Measurements from ENCODE around the gene IVNS1ABP.
"Not testable (repeated sequence)": the region's sequence is repeated elsewhere in the genome, so short reads cannot be mapped to it uniquely, and the experiment has no call there.

The IVNS1ABP gene

DNA sequence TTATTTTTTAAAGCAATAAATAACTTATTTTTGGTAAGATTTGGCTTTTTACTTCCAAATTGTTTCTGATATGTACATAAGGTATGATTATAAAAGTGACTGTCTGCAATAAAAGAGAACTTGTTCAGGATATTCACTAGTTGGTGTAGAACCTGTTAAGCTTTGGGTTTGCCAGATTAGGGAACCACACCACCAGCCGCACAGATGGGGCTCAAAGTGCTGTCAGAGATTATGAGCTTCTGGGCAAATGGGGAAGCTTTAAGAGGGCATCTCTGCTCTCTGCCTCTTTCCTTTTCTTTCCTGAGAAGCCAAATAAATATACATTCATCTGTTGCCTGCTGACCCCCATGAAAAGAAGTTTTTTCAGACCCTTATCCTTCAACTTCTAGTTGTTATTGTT is 25.4 kb downstream of the IVNS1ABP start:
- FAIRE-seq: no peak

DNA sequence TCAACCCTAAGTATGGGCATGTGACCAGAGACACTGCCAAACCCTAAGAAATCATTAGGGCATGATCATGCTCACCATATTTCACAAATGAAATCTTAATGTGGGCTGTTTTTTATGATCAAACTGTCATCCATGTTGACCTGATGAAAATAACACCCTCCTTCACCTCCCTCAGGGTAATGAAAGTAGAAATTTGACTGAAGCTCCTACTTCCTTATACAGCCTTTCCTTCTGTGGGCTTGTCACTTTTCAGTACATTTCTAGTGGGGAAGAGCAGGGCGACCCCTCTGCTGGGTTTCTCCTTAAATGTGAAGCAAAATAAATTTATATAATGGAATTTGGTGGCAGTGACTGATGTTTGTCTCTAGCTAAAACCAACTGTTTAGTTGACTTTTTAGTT is 25.9 kb downstream of the IVNS1ABP start:
- FAIRE-seq: no peak

DNA sequence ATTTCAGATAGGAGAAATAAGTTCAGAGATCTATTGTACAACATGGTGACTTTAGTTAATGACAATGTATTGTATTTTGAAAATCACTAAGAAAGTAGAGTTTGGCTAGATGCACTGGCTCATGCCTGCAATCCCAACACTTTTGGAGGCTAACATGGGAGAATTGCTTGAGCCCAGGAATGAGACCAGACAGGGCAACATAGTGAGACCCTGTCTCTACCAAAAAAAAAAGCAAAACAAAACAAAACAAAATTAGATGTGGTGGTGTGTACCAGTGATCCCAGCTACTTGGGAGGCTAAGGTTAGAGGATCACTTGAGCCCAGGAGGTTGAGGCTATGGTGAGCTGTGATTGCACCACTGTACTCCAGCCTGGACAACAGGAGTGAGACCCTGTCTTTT is 27.2 kb downstream of the IVNS1ABP start:
- no peak for FAIRE-seq

DNA sequence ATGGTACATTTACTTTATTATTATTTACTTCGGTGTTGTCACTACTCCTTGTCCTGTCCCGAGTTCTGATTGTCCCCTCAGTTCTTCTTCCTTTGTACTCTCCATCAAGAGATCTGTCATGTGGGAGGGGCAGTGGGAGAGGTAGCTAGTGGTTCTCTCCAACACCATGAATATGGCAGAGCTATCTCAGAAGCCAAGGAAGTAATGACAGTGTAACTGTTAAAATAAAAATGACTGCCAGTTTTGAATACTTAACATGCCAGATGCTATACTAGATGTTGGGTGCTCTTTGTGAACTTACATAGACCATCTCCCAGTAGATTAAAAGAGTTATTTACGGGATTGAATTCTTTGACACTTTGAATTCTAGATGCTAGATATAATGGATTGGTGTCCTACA is 28.6 kb downstream of the IVNS1ABP start:
- no peak for FAIRE-seq

DNA sequence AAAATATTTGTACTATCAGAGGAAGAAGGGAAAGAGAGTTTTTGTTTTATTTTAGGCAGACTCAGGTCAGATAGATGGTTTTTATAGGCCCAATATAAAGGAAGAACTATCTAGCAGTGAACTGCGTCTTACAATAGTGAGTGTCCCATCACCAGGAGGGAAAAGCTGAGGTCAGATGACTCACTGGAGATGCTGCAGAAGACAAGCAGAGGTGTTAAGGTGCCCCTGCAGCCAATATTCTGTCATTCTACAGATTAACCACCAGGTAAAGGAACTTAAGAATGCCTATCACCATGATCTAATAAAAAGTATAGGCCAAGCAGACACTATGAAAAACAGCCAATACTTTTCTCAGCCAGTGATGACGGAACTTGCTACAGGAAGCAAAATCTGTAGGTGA is 29.6 kb downstream of the IVNS1ABP start:
- FAIRE-seq: no peak

DNA sequence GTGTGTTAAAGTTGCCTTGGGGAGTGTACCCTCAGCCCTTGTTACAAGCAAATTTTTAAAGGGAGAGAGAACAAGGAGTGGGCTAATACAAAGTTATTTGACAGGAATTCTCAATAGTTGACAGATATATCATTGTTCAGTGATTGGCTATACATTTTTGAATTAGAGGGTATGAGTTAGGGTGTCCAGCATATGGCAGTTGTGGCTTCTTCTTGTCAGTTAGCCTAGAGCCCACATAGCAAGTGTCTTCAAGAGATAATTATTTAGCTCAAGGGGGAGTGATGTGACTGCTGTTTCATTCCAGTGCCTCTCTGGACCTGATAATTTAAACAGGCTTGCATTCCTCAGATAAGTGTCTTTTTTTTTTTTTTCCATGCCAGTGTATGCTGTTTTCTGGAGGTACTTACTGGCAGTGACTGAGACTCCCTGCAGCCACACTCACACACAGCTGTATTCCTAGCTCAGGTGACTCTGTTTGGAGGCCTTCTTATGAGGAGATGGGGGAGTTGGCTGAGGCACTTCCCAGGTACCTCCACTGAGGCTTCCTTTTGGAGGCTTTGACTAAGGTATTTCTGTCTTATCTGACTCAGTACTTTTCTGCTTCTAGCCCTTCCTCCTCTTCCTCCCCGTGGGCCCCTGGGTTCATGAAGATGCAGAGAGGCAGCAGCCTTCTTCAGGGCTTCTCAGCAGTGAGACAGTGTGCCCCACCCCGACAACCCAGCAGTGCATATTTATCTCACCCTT is 32.3 kb downstream of the IVNS1ABP start:
- no peak for FAIRE-seq

DNA sequence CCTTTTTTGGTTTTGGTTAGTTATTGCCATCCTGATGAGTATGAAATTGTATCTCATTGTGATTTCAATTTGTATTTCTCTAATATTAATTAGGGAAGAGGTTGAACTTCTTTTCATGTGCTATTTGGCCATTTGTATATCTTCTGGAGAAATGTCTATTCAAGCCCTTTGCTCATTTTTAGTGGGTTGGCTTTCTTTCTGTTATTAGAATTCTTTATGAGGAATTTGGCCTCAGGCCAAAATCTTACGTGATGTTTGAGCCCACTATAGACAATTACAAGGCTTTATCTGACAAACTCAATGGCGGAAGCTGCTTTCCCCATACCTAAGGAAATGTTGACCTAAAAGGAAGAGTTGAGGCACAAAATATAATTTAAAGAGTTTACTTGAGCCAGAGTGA is 32.9 kb downstream of the IVNS1ABP start:
- no peak for FAIRE-seq

DNA sequence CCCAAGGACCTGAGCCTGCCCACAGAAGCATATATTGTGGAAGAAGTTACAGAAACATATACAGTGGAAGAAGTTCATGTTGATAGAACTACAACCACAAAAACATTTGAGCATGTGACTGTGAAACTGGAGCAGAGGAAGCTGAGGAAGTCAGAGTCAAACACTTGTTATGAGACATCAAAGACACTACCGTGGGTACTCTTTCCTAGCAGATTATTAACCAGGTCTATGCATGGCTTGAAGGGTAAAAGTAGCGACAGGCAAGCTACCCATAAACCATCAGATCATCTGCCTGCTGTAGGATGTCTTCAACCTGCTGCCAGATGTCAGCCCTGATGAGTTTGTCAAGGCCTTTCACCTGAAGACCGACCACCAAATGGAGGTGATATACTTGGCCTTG is 35.8 kb downstream of the IVNS1ABP start:
- FAIRE-seq: no peak

DNA sequence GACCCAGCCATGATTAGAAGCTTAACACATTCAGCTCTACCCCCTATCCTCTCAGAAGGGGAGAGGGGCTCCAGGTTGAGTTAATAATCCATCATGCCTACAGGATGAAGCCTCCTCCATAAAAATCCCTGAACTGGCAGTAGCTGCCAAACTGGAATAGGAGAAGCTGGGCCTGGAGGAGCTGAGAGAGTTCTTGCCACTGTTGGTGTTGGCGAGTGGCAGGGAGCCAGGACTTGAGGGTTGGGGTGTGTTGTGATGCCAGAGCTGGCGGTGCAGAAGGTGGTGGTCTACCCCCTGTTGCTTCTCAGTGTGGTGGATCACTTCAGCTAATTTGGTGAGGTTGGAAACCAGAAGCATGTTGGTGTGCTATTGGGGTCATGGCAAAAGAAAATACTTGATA is 36.5 kb downstream of the IVNS1ABP start:
- no peak for FAIRE-seq

DNA sequence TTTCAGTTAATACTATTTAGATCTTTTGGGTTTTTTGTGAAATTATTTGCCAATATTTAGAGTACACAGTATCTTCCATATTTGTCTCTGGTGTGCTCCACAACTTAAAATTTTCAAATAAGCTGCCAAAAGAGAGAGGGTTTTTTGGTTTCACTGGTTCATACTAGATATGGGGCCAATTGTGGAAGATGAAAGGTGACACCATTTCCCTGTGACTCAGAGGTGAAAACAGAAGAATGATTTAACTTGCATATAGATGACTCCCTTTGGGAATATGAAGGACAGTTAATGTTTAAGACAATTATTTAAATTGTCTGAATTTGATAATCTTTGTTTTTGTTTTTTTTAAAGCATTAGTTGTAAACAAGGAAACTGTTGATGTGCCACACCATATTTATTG is 37.5 kb downstream of the IVNS1ABP start:
- no peak for FAIRE-seq

DNA sequence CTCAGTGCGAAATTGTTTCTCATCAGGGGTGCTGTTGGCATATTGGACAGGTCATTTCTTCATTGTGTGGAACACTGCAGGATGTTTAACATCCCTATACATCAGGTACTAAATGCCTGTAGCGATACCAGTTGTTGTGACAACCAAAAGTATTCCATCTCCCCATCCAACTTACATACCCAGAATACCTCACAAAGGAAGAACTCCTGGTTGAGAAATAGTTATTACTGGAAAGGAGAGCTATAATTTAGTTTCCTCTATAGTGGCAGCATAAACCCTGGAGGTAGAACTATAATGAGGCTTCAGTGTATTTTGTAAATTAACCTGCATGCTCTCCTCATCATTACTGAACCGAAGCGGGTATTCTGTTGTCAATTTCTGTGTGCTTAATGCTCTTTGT is 45.1 kb downstream of the IVNS1ABP start:
- FAIRE-seq: no peak

DNA sequence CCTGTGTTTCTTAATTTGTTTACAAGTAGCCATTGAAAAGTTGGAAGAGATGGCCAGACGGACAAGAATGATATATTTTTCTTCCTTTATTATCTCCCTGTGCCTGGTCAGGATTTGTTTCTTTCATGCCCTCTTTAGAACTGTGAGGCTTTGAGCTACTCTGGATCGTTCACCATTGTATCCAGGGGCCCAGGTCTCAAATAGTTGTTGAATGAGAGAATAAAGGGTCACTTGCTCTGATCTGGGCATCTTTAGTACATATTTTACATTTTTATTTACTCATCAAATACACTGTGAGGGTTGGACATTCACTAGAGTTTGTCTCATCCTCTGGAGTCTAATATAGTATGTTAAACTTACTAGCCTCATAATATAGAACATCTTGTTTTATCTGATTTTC is 48.7 kb downstream of the IVNS1ABP start:
- FAIRE-seq: no peak

DNA sequence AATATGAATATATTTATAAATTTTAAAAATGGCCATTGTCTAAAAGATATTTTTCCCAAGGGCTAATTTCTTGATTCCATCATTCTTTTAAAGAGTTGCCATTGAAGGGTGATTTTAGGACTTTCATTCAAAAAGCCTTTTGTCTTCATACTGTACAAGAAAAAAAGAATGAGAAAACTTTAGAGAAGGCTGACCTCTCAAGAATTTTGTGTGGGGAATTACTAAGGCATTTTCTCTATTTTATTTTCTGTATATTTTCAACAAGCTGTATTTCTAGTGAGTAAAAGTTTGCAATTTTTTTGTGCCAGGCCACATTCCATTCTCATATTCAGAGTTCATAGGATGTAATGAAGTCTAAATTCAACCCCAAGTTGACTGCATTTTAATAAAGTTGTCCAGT is 49.3 kb downstream of the IVNS1ABP start:
- peak; percentile 65 for FAIRE-seq

DNA sequence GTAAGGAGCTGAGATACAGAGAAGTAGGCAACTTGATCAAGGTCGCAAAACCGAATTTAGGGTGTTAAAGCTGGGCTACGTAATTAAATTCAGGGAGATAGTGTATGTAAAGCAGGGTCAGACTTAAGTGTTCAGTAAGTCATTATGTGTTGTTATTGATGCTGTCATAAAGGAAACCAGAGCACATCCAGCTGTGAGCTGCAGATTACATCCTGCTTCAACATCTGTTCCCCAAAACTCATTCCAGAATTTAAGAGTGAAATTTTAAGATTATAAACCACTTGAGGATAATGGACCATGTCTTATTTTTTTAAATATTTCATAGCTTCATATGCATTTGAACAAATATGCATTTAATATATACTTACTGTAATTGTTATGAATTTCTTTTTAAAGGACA is 49.7 kb downstream of the IVNS1ABP start:
- FAIRE-seq: no peak

DNA sequence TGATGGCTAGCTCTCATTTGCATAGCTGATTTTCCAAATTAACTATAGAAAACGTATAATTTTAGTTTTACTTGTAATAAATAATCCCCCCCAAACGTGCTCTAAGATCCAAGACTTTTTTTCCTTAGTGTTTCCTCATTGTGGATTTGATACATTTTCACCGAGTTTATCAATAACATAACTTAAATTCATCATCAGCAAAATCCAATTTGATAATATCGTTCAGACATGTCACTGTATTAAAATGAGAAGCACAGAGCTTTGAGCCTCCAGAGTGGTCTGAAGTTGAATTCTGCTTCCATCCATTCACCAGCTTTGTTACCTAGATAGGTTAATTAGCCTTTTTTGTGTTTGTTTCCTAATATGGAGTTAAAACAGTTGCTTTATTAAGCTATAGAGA is 51.7 kb downstream of the IVNS1ABP start:
- no peak for FAIRE-seq

DNA sequence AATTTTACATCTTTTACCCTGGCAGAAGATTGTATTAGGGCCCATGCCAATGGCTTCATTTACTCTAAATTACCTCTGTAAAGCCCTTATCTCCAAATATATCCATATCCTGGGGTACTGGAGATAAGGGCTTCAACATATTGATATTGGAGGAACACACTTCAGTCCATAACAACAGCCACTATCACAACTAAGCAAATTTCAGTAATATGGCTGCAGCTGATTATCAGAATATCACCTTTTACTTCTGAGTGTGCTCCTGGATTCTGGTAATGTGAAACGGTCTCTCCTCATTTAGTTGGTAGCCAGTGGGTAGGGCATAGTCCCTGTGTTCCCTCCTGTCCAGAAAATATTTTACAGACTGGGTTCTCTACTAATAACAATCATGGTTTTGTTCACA is 53.3 kb downstream of the IVNS1ABP start:
- no peak for FAIRE-seq

DNA sequence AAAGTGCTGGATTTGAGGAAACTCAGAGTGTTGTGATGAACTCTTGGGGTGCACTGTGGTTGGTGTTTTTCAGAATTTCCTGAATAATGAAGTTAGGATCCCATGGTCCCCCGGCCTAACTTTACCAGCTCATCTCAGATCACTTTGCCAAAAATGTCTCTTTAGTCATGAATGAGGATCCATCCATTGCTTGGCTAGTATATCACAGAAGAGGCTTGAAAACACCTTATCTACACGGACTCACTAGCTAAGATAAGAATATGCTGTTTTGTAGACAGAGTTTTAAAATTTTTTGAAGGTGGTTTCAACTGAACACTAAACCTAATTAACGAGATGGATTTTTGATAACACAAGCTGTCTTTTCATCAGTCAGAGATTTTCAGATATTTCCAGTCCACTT is 53.8 kb downstream of the IVNS1ABP start:
- FAIRE-seq: no peak

DNA sequence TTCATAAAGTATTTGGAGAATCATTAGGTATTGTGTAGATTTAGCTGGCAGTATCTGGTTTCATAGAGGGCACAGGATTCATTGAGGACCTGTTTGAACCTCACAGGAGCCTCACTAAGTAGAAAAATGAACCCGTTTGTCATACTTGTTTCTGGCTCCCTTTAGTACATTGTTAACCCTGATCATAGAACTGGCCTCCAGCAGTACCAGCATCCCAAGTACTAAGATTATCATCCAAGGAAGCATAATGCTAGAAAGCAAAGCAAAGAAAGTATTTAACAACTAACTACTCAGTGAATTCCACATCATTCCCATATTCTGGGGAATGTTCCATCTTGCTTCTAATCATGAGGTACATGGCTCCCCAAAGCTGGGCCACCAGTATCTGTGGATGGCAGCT is 54.9 kb downstream of the IVNS1ABP start:
- no peak for FAIRE-seq

DNA sequence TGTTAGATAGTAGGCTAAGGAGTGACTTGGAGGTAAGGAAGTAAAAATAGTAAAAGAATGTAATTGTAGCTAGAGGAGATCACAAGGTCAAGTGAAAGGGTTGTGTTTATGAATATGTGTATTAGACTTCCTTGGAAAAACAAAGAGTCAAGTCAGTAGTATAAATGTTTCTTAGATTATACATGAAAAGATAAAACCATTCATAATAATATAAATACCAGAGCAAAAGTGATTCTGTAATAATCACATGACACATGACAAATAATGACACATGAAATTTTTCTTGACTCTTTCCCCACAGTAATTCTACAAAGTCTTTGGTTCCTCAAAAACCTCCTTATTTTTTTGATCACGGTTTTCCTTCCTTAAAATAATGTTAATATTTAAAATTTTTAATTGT is 56.4 kb downstream of the IVNS1ABP start:
- no peak for FAIRE-seq

DNA sequence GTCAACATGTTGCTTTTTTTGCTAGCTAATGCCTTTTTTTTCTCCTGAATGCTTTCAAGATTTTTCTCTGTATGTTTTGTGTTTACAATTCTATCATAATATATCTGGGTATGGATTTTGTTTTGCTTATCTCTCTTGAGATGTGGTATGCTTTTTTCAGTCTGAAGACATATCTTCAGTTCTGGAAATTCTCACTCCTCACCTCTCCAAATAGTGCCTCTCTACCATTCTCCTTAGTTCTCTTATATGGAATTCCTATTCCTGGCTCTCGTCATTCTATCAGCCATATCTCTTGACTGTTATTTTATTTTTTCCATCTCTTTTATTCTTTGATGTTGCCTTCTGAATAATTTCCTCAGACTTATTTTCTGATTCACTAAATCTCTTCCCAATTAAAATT is 58.4 kb downstream of the IVNS1ABP start:
- no peak for FAIRE-seq

DNA sequence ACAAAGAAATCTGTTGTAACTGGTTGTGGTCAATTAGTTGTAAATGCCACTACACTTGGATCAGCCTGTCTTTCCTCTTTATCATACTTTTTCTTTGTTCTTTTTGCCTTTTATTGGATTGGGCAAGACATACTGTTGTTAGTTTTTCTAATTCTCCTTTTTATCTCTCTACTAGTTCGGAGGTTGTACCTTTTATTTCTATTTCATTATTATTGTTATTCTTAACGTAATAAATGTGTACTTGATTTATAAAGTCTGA is 59.2 kb downstream of the IVNS1ABP start:
- FAIRE-seq: no peak

DNA sequence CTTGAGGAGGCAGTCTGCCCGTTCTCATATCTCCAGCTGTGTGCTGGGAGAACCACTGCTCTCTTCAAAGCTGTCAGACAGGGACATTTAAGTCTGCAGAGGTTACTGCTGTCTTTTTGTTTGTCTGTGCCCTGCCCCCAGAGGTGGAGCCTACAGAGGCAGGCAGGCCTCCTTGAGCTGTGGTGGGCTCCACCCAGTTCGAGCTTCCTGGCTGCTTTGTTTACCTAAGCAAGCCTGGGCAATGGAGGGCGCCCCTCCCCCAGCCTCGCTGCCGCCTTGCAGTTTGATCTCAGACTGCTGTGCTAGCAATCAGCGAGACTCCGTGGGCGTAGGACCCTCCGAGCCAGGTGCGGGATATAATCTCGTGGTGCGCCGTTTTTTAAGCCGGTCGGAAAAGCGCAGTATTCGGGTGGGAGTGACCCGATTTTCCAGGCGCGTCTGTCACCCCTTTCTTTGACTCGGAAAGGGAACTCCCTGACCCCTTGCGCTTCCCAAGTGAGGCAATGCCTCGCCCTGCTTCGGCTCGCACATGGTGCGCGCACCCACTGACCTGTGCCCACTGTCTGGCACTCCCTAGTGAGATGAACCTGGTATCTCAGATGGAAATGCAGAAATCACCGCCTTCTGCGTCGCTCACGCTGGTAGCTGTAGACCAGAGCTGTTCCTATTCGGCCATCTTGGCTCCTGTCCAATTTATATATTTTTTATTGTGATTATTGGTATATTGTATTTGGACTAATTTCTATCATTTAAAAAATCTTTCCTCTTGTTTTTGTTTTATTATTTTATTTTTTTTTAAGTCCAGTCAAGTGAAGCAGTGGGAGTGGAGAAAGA is 59.7 kb downstream of the IVNS1ABP start:
- not testable (repeated sequence) for FAIRE-seq

DNA sequence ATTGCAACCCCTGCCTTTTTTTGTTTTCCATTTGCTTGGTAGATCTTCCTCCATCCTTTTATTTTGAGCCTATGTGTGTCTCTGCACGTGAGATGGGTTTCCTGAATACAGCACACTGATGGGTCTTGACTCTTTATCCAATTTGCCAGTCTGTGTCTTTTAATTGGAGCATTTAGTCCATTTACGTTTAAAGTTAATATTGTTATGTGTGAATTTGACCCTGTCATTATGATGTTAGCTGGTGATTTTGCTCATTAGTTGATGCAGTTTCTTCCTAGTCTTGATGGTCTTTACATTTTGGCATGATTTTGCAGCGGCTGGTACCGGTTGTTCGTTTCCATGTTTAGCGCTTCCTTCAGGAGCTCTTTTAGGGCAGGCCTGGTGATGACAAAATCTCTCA is 61.4 kb downstream of the IVNS1ABP start:
- not testable (repeated sequence) for FAIRE-seq

DNA sequence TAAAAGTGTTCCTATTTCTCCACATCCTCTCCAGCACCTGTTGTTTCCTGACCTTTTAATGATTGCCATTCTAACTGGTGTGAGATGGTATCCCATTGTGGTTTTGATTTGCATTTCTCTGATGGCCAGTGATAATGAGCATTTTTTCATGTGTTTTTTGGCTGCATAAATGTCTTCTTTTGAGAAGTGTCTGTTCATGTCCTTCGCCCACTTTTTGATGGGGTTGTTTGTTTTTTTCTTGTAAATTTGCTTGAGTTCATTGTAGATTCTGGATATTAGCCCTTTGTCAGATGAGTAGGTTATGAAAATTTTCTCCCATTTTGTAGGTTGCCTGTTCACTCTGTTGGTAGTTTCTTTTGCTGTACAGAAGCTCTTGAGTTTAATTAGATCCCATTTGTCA is 64.6 kb downstream of the IVNS1ABP start:
- not testable (repeated sequence) for FAIRE-seq

DNA sequence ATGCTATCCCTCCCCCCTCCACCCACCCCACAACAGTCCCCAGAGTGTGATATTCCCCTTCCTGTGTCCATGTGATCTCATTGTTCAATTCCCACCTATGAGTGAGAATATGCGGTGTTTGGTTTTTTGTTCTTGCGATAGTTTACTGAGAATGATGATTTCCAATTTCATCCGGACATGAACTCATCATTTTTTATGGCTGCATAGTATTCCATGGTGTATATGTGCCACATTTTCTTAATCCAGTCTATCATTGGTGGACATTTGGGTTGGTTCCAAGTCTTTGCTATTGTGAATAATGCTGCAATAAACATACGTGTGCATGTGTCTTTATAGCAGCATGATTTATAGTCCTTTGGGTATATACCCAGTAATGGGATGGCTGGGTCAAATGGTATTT is 65.1 kb downstream of the IVNS1ABP start:
- not testable (repeated sequence) for FAIRE-seq
